Measurements from ENCODE around the gene PNPLA5. TPM values are rescaled to one million over a fixed set of nuclear protein-coding genes. Genes with fewer than 3 reads are reported as not detected.

PNPLA5 gene
- total and polyA plus RNA-seq, 2 of the 8 experiments (the other 6 are each of a cell fraction or from before 2014, with no cell fraction given), result 3.9 to 6.8 TPM

DNA sequence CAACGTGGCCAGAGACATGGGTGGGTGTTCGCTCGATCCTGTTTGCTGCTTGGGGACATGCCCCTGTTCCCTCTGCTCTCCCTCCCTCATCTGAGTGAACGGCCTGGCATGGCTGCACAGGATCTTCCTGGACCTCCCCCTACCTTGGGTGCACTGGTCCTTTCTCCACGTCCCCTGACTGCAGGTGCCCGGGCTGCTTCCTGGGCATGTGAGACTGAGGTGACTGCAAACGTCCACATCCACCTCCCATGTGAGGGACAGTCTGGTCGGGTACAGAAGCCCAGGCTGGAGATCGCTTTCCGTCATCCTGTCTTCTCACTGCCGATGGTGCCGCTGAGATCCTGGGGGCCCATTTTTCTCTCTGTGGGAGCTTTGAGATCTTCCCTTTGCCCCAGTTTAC, 41.3 kb downstream of the PNPLA5 start:
- Histone ChIP-seq H2BK5ac (ENCODE audit: low read depth, low read length) (no peak overlapping the region), H3K18ac (ENCODE audit: extremely low read depth, low read length) (no peak overlapping the region), H2BK15ac (ENCODE audit: low read length) (no peak overlapping the region), H3K4me3 (ENCODE audit: extremely low read depth in 1 of 4, insufficient read depth in 2 of 4, low read depth in 3 of 4, low read length in 4 of 4) (no peak overlapping the region), H3K27ac (ENCODE audit: low read depth, low read length) (no peak overlapping the region), H3K4ac (replicated peaks; ENCODE audit: insufficient read length, low read depth, low read length) (no peak overlapping the region), H2AFZ (ENCODE audit: low read length) (no peak overlapping the region), H3K23me2 (ENCODE audit: low read depth, low read length) (peaks cover 4% of the 10 kb centered on the region; the same call in 1 of the 2 replicates), H4K5ac (ENCODE audit: insufficient read length, low read depth, low read length) (no peak overlapping the region), H4K8ac (ENCODE audit: extremely low read depth, insufficient read depth, low read length) (peak overlapping the region; percentile 46; the same call in 1 of the 2 replicates), H3K23ac (ENCODE audit: insufficient read length) (no peak overlapping the region), H4K20me1 (replicated peaks in 1 of 2; ENCODE audit: control insufficient read depth in 1 of 2, insufficient read depth in 2 of 2, low read length in 2 of 2) (peaks cover 11 to 25% of the 10 kb centered on the region in 2 experiments), H2BK20ac (ENCODE audit: low read length) (no peak overlapping the region), H3K36me3 (ENCODE audit: control insufficient read depth in 2 of 4, insufficient read depth in 4 of 4, low read length in 3 of 4) (no peaks in the 10 kb centered on the region), H3K9me3 (ENCODE audit: insufficient read depth in 2 of 2, low read depth in 1 of 2, low read length in 1 of 2) (no peaks in the 10 kb centered on the region), H3K56ac (replicated peaks; ENCODE audit: insufficient read length, low read depth, low read length) (no peak overlapping the region), H3K4me2 (ENCODE audit: insufficient read depth in 1 of 2, low read depth in 2 of 2, low read length in 2 of 2) (no peak overlapping the region), H2BK12ac (ENCODE audit: low read depth, low read length) (no peak overlapping the region), H3K79me1 (ENCODE audit: low read depth, low read length) (peaks cover 54% of the 10 kb centered on the region), H3K79me2 (ENCODE audit: control insufficient read depth in 1 of 2, insufficient read depth in 2 of 2, low read length in 2 of 2) (peaks cover 0 to 72% of the 10 kb centered on the region in 2 experiments; a peak in 3 of 4 replicates), H2AK5ac (ENCODE audit: low read depth, low read length) (no peak overlapping the region), H4K91ac (replicated peaks; ENCODE audit: insufficient read length, low read length) (no peak overlapping the region), H2BK120ac (replicated peaks; ENCODE audit: low read depth, low read length) (no peak overlapping the region), H3K27me3 (replicated peaks in 1 of 4; ENCODE audit: control insufficient read depth in 3 of 4, extremely low read depth in 1 of 4, insufficient read depth in 3 of 4, low read length in 3 of 4) (no peaks in the 10 kb centered on the region), H3K9ac (replicated peaks in 1 of 4; ENCODE audit: extremely low read depth in 1 of 4, low read depth in 3 of 4, low read length in 3 of 4) (no peak overlapping the region), H3K4me1 (replicated peaks in 1 of 4; ENCODE audit: control insufficient read depth in 3 of 4, insufficient read depth in 4 of 4, low read length in 3 of 4) (peaks cover 0 to 12% (median 1%) of the 10 kb centered on the region in 4 experiments; a peak in 5 of 7 replicates), H3K14ac (ENCODE audit: insufficient read length) (no peak overlapping the region)
- FAIRE-seq (no peak), DNase-seq (ENCODE audit: low read depth in 1 of 2, low spot score in 2 of 2) (no peak)
- WGBS, 2 experiments (ENCODE audit: extremely low coverage in 1 of 2, insufficient coverage in 1 of 2, insufficient read length in 1 of 2, insufficient replicate concordance in 2 of 2, low coverage in 1 of 2, low lambda C conversion rate in 2 of 2, missing lambda C conversion rate in 1 of 2), result 85% methylated on average over 12 of the region's 12 CpGs; no CpG with 5 or more reads in 1 of the 2 experiments
- ChIA-PET POLR2A (ENCODE audit: partially characterized antibody) (interaction anchor here (1.1 kb wide), 1 partner anchor 27 kb away, joined by 3 read pairs; no protein-coding TSS in a partner anchor), CTCF (ENCODE audit: partially characterized antibody) (interaction anchor here (1.2 to 3.7 kb wide), 3 partner anchors 8 to 34 kb away, joined by 3 to 24 read pairs (median 15); no protein-coding TSS in a partner anchor)
- no peak for TF ChIP-seq CHD1 (IDR thresholded peaks at IDR 0.05; ENCODE audit: low read depth, low read length)
- no peak for TF ChIP-seq SRF (IDR thresholded peaks at IDR 0.05; ENCODE audit: low read depth, low read length)
- TF ChIP-seq RAD21 (IDR thresholded peaks at IDR 0.05 in 1 of 2, conservative IDR thresholded peaks at IDR 0.05 in 1 of 2; ENCODE audit: low read depth in 2 of 2, low read length in 2 of 2), result no peak
- no peak for TF ChIP-seq RNF2 (IDR thresholded peaks at IDR 0.05; ENCODE audit: borderline replicate concordance, low read depth, low read length, missing control alignments, poor library complexity, severe bottlenecking)
- TF ChIP-seq, protein P1, sequence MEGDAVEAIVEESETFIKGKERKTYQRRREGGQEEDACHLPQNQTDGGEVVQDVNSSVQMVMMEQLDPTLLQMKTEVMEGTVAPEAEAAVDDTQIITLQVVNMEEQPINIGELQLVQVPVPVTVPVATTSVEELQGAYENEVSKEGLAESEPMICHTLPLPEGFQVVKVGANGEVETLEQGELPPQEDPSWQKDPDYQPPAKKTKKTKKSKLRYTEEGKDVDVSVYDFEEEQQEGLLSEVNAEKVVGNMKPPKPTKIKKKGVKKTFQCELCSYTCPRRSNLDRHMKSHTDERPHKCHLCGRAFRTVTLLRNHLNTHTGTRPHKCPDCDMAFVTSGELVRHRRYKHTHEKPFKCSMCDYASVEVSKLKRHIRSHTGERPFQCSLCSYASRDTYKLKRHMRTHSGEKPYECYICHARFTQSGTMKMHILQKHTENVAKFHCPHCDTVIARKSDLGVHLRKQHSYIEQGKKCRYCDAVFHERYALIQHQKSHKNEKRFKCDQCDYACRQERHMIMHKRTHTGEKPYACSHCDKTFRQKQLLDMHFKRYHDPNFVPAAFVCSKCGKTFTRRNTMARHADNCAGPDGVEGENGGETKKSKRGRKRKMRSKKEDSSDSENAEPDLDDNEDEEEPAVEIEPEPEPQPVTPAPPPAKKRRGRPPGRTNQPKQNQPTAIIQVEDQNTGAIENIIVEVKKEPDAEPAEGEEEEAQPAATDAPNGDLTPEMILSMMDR (IDR thresholded peaks at IDR 0.05; ENCODE audit: control extremely low read depth in 1 of 3, insufficient read depth in 1 of 3, low read depth in 1 of 3, low read length in 3 of 3), result no peak
- TF ChIP-seq KDM5A (IDR thresholded peaks at IDR 0.05; ENCODE audit: low read length), result no peak
- no peak for TF ChIP-seq RXRA (IDR thresholded peaks at IDR 0.05; ENCODE audit: insufficient read depth, low read depth, low read length)
- no peak for TF ChIP-seq SP2 (IDR thresholded peaks at IDR 0.05; ENCODE audit: low read length)
- no peak for TF ChIP-seq EZH2 (IDR thresholded peaks at IDR 0.05; ENCODE audit: low read depth, low read length, severe bottlenecking)
- TF ChIP-seq BCL11A (IDR thresholded peaks at IDR 0.05; ENCODE audit: low read depth in 2 of 2, low read length in 2 of 2), result no peak
- no peak for TF ChIP-seq SP1 (IDR thresholded peaks at IDR 0.05; ENCODE audit: low read depth, low read length)
